HepG2 (cell line): Measurements from ENCODE around the gene SLC38A3. TPM values are rescaled to one million over a fixed set of nuclear protein-coding genes. Genes with fewer than 3 reads are reported as not detected.

ENCODE experiments used
- ATAC-seq: fragments of 200-7000 bp; cut with Tn5 transposase; 3 replicates; pipeline ENCODE4 v1.9.1; 2020; ENCODE audit warnings: mild to moderate bottlenecking, moderate library complexity
- BruUV-seq: library from RNA; stranded (reverse); fragments of 400-500 nt; replicated peaks from 2 replicates; lab custom pipeline; 2021; lab: Mats Ljungman, UMichigan
- CTCF ChIA-PET: fragments of 300-600 bp; formaldehyde crosslinking; extraction: SDS; loops from one replicate; lab custom pipeline; 2021; ENCODE audit warnings: low total read pairs, inconsistent platforms, low intra/inter-chr PET ratio; lab: Yijun Ruan, JAX
- POLR2A ChIA-PET: fragments of 350-600 bp; sonication (Branson Sonifier 250); formaldehyde crosslinking; loops from one replicate; lab custom pipeline; 2020; ENCODE audit warnings: antibody characterized with exemption, inconsistent platforms; lab: Yijun Ruan, JAX
- DNase-seq: peaks from one replicate; pipeline ENCODE4 v3.0.0-alpha.2; 2015; ENCODE audit warnings: low spot score
- FAIRE-seq: peaks from 3 replicates; lab custom pipeline; 2011; peaks lifted over from hg19 to GRCh38; lab: Jason Lieb, UNC
- H2AFZ ChIP-seq: one replicate; pipeline ENCODE4 v1.6.1; 2011; ENCODE audit warnings: low read length, inconsistent platforms
- H3K27ac ChIP-seq: fragments of 300-600 bp; 3 replicates; pipeline ENCODE4 v1.8.0; 2011; ENCODE audit warnings: mixed run types, mild to moderate bottlenecking, mixed read lengths, low read length, inconsistent platforms; ENCODE audit not compliant: insufficient read depth; ENCODE audit errors: extremely low read length
- H3K27me3 ChIP-seq, 2 experiments: fragments of 200-600 bp in 1 of 2; 2 replicates in 1 of 2; 3 replicates in 1 of 2; pipeline versions ENCODE4 v1.6.0 to v1.8.0; 2011; ENCODE audit warnings: low read length in 2 of 2, mild to moderate bottlenecking in 2 of 2, moderate library complexity in 2 of 2, inconsistent platforms in 1 of 2; ENCODE audit not compliant: insufficient read depth in 2 of 2, control insufficient read depth in 1 of 2
- H3K36me3 ChIP-seq, 2 experiments: fragments of 200-600 bp in 1 of 2; replicated peaks in 1 of 2; 2 replicates in 1 of 2; 3 replicates in 1 of 2; pipeline versions ENCODE4 v1.5.1 to v1.8.0; 2011; ENCODE audit warnings: low read length in 2 of 2, inconsistent platforms in 1 of 2; ENCODE audit not compliant: insufficient read depth in 2 of 2, control insufficient read depth in 1 of 2
- H3K4me1 ChIP-seq: 2 replicates; pipeline ENCODE4 v1.5.1; 2012; ENCODE audit warnings: low read length, inconsistent platforms; ENCODE audit not compliant: insufficient read depth
- H3K4me2 ChIP-seq: 2 replicates; pipeline ENCODE4 v1.6.0; 2011; ENCODE audit warnings: low read depth, low read length, inconsistent platforms
- H3K4me3 ChIP-seq, 3 experiments: fragments of 200-600 bp in 1 of 3; sonication (generic), shearing (Covaris generic) in 1 of 3; replicated peaks in 1 of 3; 2 replicates each; pipeline ENCODE4 v1.5.1; 2011 to 2016; ENCODE audit warnings: low read length in 3 of 3, inconsistent platforms in 2 of 3, low read depth in 2 of 3, mild to moderate bottlenecking in 2 of 3, control low read depth in 1 of 3, mixed read lengths in 1 of 3; ENCODE audit not compliant: insufficient read depth in 1 of 3
- H3K79me2 ChIP-seq: one replicate; pipeline ENCODE4 v1.6.1; 2011; ENCODE audit warnings: low read length, inconsistent platforms; ENCODE audit not compliant: insufficient read depth
- H3K9ac ChIP-seq: 2 replicates; pipeline ENCODE4 v1.6.0; 2011; ENCODE audit warnings: mild to moderate bottlenecking, low read depth, low read length, inconsistent platforms; ENCODE audit not compliant: insufficient read depth
- H3K9me3 ChIP-seq: 2 replicates; pipeline ENCODE4 v1.5.1; 2012; ENCODE audit warnings: mild to moderate bottlenecking, low read length
- H4K20me1 ChIP-seq: 2 replicates; pipeline ENCODE4 v1.6.0; 2011; ENCODE audit warnings: inconsistent platforms, mild to moderate bottlenecking, low read length, moderate library complexity; ENCODE audit not compliant: insufficient read depth
- GTF2F1 ChIP-seq: fragments of 150-350 bp; IDR thresholded peaks from 2 replicates; pipeline ENCODE4 v1.6.1; 2014; ENCODE audit warnings: low read length
- HOXD1 ChIP-seq: sonication (generic); formaldehyde crosslinking; IDR thresholded peaks from 2 replicates; pipeline ENCODE4 v1.5.0; 2020; ENCODE audit warnings: missing genetic modification reagents
- KAT8 ChIP-seq: IDR thresholded peaks from 2 replicates; pipeline ENCODE4 v1.6.1; 2016; ENCODE audit warnings: missing genetic modification reagents, missing compliant biosample characterization
- KDM5B ChIP-seq: sonication (generic); formaldehyde crosslinking; IDR thresholded peaks from 2 replicates; pipeline ENCODE4 v1.4.0; 2020; ENCODE audit warnings: missing genetic modification reagents, mild to moderate bottlenecking, borderline replicate concordance
- LCORL ChIP-seq, 2 experiments: fragments of 450-650 bp in 1 of 2; sonication (generic) in 1 of 2; formaldehyde crosslinking in 1 of 2; IDR thresholded peaks; 2 replicates each; pipeline versions ENCODE4 v1.5.0 to v1.6.1; 2017 to 2020; ENCODE audit warnings: antibody characterized with exemption in 1 of 2, missing genetic modification reagents in 1 of 2
- MTF1 ChIP-seq: sonication (generic); formaldehyde crosslinking; IDR thresholded peaks from 2 replicates; pipeline ENCODE4 v1.5.0; 2020; ENCODE audit warnings: missing genetic modification reagents
- MYNN ChIP-seq: sonication (generic); formaldehyde crosslinking; IDR thresholded peaks from 2 replicates; pipeline ENCODE4 v1.4.0; 2020; ENCODE audit warnings: mild to moderate bottlenecking, low read depth, missing genetic modification reagents
- NFKBIZ ChIP-seq: IDR thresholded peaks from 2 replicates; pipeline ENCODE4 v1.6.1; 2018; ENCODE audit warnings: missing genetic modification reagents, missing compliant biosample characterization
- POLR2AphosphoS5 ChIP-seq: IDR thresholded peaks from 2 replicates; pipeline ENCODE4 v1.6.1; 2012; ENCODE audit warnings: low read depth, low read length
- RARA ChIP-seq: IDR thresholded peaks from 2 replicates; pipeline ENCODE4 v1.6.1; 2016; ENCODE audit warnings: missing genetic modification reagents, missing compliant biosample characterization
- TAF1 ChIP-seq: sonication (generic); formaldehyde crosslinking; IDR thresholded peaks from 2 replicates; pipeline ENCODE4 v1.4.0; 2020; ENCODE audit warnings: missing genetic modification reagents
- ZBTB38 ChIP-seq: sonication (generic); formaldehyde crosslinking; IDR thresholded peaks from 2 replicates; pipeline ENCODE4 v1.5.1; 2020; ENCODE audit warnings: mild to moderate bottlenecking, missing genetic modification reagents
- ZFP90 ChIP-seq: sonication (generic); formaldehyde crosslinking; IDR thresholded peaks from 2 replicates; pipeline ENCODE4 v1.8.0; 2022; ENCODE audit warnings: missing genetic modification reagents, mild to moderate bottlenecking, inconsistent platforms, borderline replicate concordance
- ZNF670 ChIP-seq: sonication (generic); formaldehyde crosslinking; IDR thresholded peaks from 2 replicates; pipeline ENCODE4 v1.8.0; 2022; ENCODE audit warnings: mild to moderate bottlenecking, missing genetic modification reagents, borderline replicate concordance
- WGBS: methylation state at CpG from one replicate; pipeline ENCODE4 v1.1.6; 2017; ENCODE audit warnings: low lambda C conversion rate; 5-methylcytosine and 5-hydroxymethylcytosine counted together
- in situ Hi-C: cut with HindIII; loops from 2 replicates; pipeline ENCODE4 v1.10.0; 2017; ENCODE audit warnings: low pct_unique_long_range_greater_than_20kb; ENCODE audit not compliant: extremely low pct_ligation_motif_present
- intact Hi-C: fragments of 100-400 bp; cut with micrococcal nuclease; formaldehyde crosslinking; loops from one replicate; pipeline ENCODE4 v1.10.0; 2022; ENCODE audit not compliant: unreplicated experiment
- polyA plus RNA-seq, 8 experiments: library from polyadenylated mRNA; depleted of rRNA in 3 of 8; stranded (reverse) in 7 of 8; unstranded in 1 of 8; fragments of >200 nt; fragmentation: Illumina TruSeq in 4 of 8; extraction: Trizol in 4 of 8; gene quantifications; 2 replicates each; pipeline versions ENCODE4 v1.2.1 to v1.2.3, GENCODE V29; 2011 to 2016; ENCODE audit warnings: low read depth in 4 of 8, missing spikeins in 1 of 8, mixed read lengths in 1 of 8; ENCODE audit not compliant: insufficient read depth in 1 of 8
- total RNA-seq, 5 experiments: library from RNA; depleted of rRNA; stranded (reverse); fragments of >200 nt; fragmentation: Illumina TruSeq; extraction: Trizol; gene quantifications; 2 replicates each; pipeline ENCODE4 v1.2.3, GENCODE V29; 2016; ENCODE audit warnings: low read depth in 1 of 5
- TF ChIP-seq, protein P1 (sequence below): sonication (generic); formaldehyde crosslinking; IDR thresholded peaks from 2 replicates; pipeline ENCODE4 v1.5.0; 2020; ENCODE audit warnings: missing genetic modification reagents
- TF ChIP-seq, protein P2 (sequence below): sonication (generic); formaldehyde crosslinking; IDR thresholded peaks from 2 replicates; pipeline ENCODE4 v1.4.0; 2020; ENCODE audit warnings: missing genetic modification reagents
- TF ChIP-seq, protein P3 (sequence below): sonication (generic); formaldehyde crosslinking; IDR thresholded peaks from 2 replicates; pipeline ENCODE4 v1.4.0; 2020; ENCODE audit warnings: missing genetic modification reagents, borderline replicate concordance

Gene SLC38A3
- total and polyA plus RNA-seq, 2 of the 13 experiments (the other 11 are each of a cell fraction or from before 2014, with no cell fraction given) = 29.8 to 164 TPM

DNA sequence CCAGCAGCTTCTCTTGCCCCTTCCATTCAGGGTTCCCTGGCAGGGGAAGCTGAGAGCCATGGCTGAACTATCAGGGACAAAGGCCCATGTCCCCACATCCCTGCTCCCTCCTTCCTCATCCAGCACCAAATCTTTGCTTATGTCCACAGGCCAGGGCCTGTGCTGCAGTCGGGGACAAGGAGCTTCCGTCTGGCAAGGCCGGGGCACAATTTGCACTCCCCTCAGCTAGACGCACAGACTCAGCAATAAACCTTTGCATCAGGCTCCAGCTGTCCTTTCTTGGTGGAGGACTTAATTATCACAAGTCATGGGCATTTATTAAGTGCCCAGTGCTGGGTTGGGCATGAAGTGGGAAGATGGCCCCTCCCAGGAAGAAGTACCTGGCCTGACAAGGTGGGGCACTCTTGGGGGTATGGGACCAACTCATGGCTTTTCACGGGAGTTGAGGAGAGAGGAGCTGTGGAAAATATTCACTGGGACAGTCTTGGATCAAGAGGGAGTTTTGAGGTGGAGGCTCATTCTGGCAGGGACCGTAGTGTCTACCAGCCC, 8.7 kb upstream of the SLC38A3 start (continued):
- TF ChIP-seq LCORL (IDR thresholded peaks at IDR 0.05) (peak; percentile 66; the same call in 1 of the 2 replicates), LCORL (CRISPR knock-in tag; IDR thresholded peaks at IDR 0.05) (no peak), KDM5B (no peak), ZNF670 (CRISPR knock-in tag) (0 out of 2 replicates have a peak, but pooled peaks have one; percentile 4), POLR2AphosphoS5 (no peak), GTF2F1 (no peak), TAF1 (CRISPR knock-in tag) (no peak; the same call in 1 of the 2 replicates)

DNA sequence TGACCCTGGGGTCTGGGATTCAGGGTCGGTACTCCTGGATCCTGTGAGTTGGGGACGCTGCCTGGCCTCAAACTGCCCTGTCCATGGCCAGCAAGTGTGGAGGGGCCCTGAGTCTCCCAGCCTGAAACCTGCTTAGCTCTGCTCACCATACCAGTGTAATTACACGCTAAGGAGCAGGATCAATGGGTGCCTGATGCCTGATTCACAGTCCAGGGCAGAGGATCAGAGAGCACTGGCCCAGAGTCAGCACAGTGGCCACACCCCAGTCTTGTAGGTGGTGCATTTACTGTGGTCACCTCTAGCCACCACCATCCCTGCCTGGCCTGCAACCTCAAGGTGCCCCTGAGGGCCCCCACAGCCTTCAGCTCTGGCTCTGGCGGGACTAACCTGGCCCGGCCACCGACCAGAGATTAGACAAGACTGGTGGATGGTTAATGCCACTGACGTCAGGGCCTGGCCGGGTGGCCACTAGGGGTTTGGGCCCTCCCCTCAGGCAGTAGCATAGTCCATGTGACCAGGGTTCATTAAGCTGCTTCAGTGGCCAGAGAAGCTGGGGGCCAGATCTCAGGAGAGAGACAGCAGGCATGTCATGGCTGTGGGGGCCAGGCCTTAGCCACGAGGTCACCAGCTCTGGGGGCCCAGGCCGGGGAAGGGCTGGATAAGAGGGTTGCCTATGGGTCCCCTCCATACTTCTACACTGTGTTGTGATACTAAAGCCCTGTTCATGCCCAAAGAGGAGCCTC, 3.3 kb upstream of the SLC38A3 start:
- peak overlapping the region; percentile 86 for H3K27ac ChIP-seq
- ATAC-seq = peak; percentile 72
- H3K4me1 ChIP-seq = peaks cover 57% of the 10 kb centered on the region
- H3K9me3 ChIP-seq = no peaks in the 10 kb centered on the region
- peak; percentile 76 for FAIRE-seq
- H3K4me2 ChIP-seq = peak overlapping the region; percentile 96
- H3K4me3 ChIP-seq = peak overlapping the region in 2 of 3 experiments; percentile 2 to 69; a peak in 2 of 6 replicates
- BruUV-seq = no TSS peak
- in situ Hi-C loops = no loop called here
- no peaks in the 10 kb centered on the region for H3K27me3 ChIP-seq
- WGBS = 0% methylated on average over 2 of the region's 10 CpGs
- POLR2A ChIA-PET = interaction anchor here (0.6 to 15.7 kb wide), 16 partner anchors 14 to 431 kb away, joined by 3 to 625 read pairs (median 10); partner anchors contain the start of genes GNAI2, HYAL3, IFRD2 and NAA80
- no peak overlapping the region for H2AFZ ChIP-seq
- H3K9ac ChIP-seq = peak overlapping the region; percentile 77
- CTCF ChIA-PET = interaction anchor here (1.7 kb wide), 1 partner anchor 20 kb away, joined by 3 read pairs; no protein-coding TSS in a partner anchor
- intact Hi-C loops = no loop called here
- peak; percentile 79 for DNase-seq
- H3K79me2 ChIP-seq = peaks cover 20% of the 10 kb centered on the region
- H4K20me1 ChIP-seq = peaks cover 4% of the 10 kb centered on the region; the same call in 1 of the 2 replicates
- H3K36me3 ChIP-seq = no peaks in the 10 kb centered on the region
- TF ChIP-seq, protein P1, sequence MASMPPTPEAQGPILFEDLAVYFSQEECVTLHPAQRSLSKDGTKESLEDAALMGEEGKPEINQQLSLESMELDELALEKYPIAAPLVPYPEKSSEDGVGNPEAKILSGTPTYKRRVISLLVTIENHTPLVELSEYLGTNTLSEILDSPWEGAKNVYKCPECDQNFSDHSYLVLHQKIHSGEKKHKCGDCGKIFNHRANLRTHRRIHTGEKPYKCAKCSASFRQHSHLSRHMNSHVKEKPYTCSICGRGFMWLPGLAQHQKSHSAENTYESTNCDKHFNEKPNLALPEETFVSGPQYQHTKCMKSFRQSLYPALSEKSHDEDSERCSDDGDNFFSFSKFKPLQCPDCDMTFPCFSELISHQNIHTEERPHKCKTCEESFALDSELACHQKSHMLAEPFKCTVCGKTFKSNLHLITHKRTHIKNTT (CRISPR knock-in tag) = no peak
- TF ChIP-seq, protein P2, sequence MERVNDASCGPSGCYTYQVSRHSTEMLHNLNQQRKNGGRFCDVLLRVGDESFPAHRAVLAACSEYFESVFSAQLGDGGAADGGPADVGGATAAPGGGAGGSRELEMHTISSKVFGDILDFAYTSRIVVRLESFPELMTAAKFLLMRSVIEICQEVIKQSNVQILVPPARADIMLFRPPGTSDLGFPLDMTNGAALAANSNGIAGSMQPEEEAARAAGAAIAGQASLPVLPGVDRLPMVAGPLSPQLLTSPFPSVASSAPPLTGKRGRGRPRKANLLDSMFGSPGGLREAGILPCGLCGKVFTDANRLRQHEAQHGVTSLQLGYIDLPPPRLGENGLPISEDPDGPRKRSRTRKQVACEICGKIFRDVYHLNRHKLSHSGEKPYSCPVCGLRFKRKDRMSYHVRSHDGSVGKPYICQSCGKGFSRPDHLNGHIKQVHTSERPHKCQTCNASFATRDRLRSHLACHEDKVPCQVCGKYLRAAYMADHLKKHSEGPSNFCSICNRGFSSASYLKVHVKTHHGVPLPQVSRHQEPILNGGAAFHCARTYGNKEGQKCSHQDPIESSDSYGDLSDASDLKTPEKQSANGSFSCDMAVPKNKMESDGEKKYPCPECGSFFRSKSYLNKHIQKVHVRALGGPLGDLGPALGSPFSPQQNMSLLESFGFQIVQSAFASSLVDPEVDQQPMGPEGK (CRISPR knock-in tag) = peak; percentile 88
- TF ChIP-seq, protein P3, sequence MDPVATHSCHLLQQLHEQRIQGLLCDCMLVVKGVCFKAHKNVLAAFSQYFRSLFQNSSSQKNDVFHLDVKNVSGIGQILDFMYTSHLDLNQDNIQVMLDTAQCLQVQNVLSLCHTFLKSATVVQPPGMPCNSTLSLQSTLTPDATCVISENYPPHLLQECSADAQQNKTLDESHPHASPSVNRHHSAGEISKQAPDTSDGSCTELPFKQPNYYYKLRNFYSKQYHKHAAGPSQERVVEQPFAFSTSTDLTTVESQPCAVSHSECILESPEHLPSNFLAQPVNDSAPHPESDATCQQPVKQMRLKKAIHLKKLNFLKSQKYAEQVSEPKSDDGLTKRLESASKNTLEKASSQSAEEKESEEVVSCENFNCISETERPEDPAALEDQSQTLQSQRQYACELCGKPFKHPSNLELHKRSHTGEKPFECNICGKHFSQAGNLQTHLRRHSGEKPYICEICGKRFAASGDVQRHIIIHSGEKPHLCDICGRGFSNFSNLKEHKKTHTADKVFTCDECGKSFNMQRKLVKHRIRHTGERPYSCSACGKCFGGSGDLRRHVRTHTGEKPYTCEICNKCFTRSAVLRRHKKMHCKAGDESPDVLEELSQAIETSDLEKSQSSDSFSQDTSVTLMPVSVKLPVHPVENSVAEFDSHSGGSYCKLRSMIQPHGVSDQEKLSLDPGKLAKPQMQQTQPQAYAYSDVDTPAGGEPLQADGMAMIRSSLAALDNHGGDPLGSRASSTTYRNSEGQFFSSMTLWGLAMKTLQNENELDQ (CRISPR knock-in tag) = no peak
- TF ChIP-seq HOXD1 (CRISPR knock-in tag) = no peak
- TF ChIP-seq ZFP90 = peak; percentile 45; the same call in 1 of the 2 replicates
- peak; percentile 42; the same call in 1 of the 2 replicates for TF ChIP-seq RARA (CRISPR knock-in tag)
- TF ChIP-seq KAT8 (CRISPR knock-in tag) = peak; percentile 37; the same call in 1 of the 2 replicates
- 0 out of 2 replicates have a peak, but pooled peaks have one; percentile 47 for TF ChIP-seq ZBTB38 (CRISPR knock-in tag)
- TF ChIP-seq MYNN (CRISPR knock-in tag) = no peak
- TF ChIP-seq NFKBIZ = no peak
- no peak for TF ChIP-seq MTF1 (CRISPR knock-in tag)
